GM13977 (cell line): ENCODE data around the gene WNT11.

Experiments
- DNase-seq: peaks from one replicate; pipeline ENCODE4 v3.0.0; 2012; ENCODE audit warnings: low spot score
- in situ Hi-C: fragments of 300-500 bp; cut with MboI; formaldehyde crosslinking; loops from one replicate; pipeline ENCODE4 v1.12.0; 2022; ENCODE audit warnings: low sequenced_read_pairs, low pct_unique_long_range_greater_than_20kb, mixed read lengths, inconsistent platforms; ENCODE audit not compliant: unreplicated experiment
- TF ChIP-seq, protein P1 (sequence below): IDR thresholded peaks from 2 replicates; pipeline ENCODE4 v1.5.1; 2012; ENCODE audit warnings: mild to moderate bottlenecking, control low read depth; ENCODE audit not compliant: insufficient read depth; ENCODE audit errors: extremely low read depth, missing control alignments

Gene WNT11

DNA sequence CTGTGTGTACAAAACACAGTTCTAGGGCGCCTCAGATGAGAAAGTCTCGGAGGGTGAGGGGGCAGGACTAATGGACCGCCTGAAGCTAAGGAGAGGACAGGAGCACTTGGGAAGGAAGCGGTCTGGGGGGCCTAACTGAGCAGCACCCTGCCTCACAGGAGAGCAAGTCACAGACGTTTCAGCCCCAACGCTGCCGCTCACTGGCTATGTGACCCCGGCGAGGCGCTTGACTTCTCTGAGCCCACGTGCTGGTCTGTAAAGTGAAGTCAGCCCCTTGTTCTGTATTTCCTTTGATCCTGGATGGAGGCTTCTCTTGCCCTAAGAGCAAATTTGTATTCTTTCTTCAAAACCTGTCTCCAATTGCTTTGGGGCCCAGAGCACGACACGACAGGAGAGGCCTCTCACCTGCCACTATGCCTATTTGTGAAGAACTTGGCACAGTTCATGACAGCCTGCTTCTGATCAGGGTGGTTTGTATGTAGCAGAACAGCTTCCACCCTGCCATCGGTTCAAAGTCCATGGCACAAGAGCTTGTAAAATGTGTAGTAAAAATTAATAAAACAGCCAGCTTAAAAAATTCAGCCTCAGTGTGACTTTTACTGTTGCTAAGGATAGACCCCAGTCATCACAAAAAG lies 59.1 kb downstream of the WNT11 start:
- in situ Hi-C loops, result loop anchor here (5.0 to 25.0 kb wide), 2 partner anchors 250 to 435 kb away; partner anchors contain the start of gene MOGAT2

DNA sequence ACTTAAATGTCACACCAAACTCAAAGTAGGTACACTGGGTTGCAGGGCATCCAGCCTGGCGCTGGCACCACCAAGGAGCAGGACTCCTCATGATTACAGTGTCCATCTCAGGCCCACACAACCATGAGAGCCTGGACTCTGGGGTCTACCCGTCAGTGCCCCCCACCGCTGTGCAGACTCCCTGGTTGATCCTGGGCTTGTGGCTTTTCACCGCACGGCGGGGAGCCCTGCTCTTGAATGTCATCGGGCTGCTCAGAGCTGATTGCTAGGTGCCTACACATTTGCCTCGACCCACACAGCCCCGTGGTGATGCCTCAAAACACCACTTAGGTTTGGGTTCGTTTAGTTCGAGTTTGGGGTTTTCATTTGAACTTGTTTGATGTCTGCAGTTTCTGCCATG lies 63.0 kb downstream of the WNT11 start:
- in situ Hi-C loops, result loop anchor here (25.0 kb wide), 1 partner anchor 431 kb away; the partner anchor contains the start of gene MOGAT2

More for the DNA sequence above, 59.1 kb downstream of the WNT11 start:
- no peak for DNase-seq
- TF ChIP-seq, protein P1, sequence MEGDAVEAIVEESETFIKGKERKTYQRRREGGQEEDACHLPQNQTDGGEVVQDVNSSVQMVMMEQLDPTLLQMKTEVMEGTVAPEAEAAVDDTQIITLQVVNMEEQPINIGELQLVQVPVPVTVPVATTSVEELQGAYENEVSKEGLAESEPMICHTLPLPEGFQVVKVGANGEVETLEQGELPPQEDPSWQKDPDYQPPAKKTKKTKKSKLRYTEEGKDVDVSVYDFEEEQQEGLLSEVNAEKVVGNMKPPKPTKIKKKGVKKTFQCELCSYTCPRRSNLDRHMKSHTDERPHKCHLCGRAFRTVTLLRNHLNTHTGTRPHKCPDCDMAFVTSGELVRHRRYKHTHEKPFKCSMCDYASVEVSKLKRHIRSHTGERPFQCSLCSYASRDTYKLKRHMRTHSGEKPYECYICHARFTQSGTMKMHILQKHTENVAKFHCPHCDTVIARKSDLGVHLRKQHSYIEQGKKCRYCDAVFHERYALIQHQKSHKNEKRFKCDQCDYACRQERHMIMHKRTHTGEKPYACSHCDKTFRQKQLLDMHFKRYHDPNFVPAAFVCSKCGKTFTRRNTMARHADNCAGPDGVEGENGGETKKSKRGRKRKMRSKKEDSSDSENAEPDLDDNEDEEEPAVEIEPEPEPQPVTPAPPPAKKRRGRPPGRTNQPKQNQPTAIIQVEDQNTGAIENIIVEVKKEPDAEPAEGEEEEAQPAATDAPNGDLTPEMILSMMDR, result no peak

DNA sequence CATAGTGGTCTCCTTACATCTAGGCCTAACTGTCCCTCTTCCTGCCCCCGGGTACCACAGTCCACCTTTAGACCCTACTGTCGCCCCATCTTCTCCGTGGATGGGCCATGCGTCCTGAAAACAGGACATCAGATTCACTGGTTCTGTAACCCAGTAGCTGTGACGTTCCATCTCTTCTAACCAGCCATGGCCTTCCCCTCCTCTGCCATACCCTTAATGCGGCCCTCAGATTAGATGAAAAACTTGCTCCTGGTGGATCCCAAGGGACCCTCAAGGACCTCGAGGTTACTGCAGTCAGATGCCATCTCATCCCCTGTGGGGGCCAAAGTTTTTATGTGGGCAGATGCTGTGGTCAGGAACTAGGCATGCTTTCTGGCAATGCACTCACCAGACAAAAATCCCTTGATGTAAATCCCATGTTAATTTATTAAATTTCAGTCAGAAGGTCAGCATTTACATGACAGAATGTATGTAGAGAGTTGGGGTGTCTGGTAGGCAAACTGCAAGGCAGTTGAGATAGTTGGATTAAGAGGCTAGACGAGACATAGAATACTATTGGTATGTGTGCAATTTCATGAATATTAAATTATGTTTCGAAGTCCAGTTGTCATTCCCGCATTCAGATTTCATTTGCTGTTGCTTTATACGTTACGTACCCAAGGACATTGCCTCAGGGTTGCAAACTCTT lies 64.3 kb downstream of the WNT11 start:
- DNase-seq, result no peak
- TF ChIP-seq, protein P1, result no peak
- in situ Hi-C loops, result loop anchor here (25.0 kb wide), 1 partner anchor 430 kb away; the partner anchor contains the start of gene MOGAT2

More for the DNA sequence above, 63.0 kb downstream of the WNT11 start:
- TF ChIP-seq, protein P1, result no peak
- no peak for DNase-seq

DNA sequence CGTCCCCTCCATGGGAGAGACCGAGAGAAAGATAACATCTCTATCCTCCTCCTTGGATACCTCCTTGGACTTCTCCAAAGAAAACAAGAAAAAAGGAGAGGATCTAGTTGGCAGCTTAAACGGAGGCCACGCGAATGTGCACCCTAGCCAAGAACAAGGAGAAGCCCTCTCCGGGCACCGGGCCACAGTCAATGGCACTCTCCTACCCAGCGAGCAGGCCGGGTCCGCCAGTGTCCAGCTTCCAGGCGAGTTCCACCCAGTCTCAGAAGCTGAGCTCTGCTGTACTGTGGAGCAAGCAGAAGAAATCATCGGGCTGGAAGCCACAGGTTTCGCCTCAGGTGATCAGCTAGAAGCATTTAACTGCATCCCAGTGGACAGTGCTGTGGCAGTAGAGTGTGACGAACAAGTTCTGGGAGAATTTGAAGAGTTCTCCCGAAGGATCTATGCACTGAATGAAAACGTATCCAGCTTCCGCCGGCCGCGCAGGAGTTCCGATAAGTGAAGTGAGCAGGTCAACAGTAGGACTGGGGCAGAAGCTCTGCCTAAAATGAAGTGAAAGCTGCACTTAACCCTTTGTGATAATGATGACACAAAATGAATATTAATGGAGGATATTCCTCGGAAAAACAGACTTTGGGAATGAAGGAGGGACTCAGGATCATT lies 65.3 kb downstream of the WNT11 start:
- TF ChIP-seq, protein P1, result no peak
- in situ Hi-C loops, result loop anchor here (25.0 kb wide), 1 partner anchor 429 kb away; the partner anchor contains the start of gene MOGAT2
- no peak for DNase-seq

DNA sequence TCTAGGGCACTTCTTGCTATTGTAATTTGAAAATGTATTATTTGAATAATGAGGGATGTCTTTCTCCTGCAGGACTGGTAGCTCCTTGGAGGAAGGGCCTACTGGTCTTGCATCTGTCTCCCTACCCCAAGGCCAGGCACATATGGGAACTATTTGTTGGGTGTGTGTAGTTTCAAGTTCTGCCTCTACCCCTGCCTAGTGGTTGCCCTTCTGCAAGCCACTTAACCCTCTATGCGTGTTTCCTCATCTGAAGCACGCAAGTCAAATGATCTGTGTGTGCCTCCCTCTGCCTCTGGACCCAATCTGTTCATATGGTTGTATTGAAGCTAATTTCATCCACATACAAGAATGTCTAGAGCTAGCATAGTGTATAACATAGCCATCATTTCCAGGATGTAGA lies 67.0 kb downstream of the WNT11 start:
- in situ Hi-C loops, result loop anchor here (25.0 kb wide), 1 partner anchor 427 kb away; the partner anchor contains the start of gene MOGAT2
- no peak for DNase-seq
- TF ChIP-seq, protein P1, result no peak
